ENCODE results near the gene GAB1.

DNA sequence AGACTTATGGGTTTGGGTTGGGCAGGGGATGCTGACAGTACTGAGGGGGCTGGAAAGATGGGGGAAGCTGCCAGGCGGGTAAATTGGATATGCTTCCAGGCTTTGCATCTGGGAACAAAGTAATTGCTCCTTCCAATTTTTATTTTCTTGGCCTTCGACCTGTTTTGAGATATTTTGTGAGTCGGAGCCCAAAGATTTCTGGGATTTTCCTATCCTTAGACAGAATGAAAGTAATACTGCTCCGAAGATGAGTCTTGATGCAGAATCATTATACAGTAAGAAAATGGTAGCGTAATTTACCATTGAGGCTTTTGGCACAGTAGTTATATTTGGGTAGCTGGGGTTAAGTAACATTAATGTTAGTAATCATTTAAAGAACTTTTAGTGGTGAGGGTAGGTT, 178.2 kb downstream of the GAB1 start:
- TF ChIP-seq, protein P1, sequence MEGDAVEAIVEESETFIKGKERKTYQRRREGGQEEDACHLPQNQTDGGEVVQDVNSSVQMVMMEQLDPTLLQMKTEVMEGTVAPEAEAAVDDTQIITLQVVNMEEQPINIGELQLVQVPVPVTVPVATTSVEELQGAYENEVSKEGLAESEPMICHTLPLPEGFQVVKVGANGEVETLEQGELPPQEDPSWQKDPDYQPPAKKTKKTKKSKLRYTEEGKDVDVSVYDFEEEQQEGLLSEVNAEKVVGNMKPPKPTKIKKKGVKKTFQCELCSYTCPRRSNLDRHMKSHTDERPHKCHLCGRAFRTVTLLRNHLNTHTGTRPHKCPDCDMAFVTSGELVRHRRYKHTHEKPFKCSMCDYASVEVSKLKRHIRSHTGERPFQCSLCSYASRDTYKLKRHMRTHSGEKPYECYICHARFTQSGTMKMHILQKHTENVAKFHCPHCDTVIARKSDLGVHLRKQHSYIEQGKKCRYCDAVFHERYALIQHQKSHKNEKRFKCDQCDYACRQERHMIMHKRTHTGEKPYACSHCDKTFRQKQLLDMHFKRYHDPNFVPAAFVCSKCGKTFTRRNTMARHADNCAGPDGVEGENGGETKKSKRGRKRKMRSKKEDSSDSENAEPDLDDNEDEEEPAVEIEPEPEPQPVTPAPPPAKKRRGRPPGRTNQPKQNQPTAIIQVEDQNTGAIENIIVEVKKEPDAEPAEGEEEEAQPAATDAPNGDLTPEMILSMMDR (IDR thresholded peaks at IDR 0.05), result no peak
- TF ChIP-seq POLR2A (IDR thresholded peaks at IDR 0.05), result no peak
